Epithelial cell of esophagus (primary cell): ENCODE data around the gene UBN2.

Experiments
- DNase-seq: peaks from one replicate; pipeline ENCODE4 v3.0.0; 2010; ENCODE audit warnings: low read depth
- H3K4me3 ChIP-seq: 2 replicates; pipeline ENCODE4 v1.5.1; 2011; ENCODE audit warnings: mild to moderate bottlenecking, low read length, control low read depth
- CTCF ChIP-seq: IDR thresholded peaks from 2 replicates; pipeline ENCODE4 v1.5.1; 2011; ENCODE audit warnings: low read depth, mild to moderate bottlenecking, low read length, control low read depth, inconsistent platforms; ENCODE audit not compliant: insufficient read depth; ENCODE audit errors: missing control alignments

UBN2 gene

GRCh38 chr7:139351027-139351426, 120.0 kb downstream of the UBN2 start:
- TF ChIP-seq CTCF, result no peak
- no peak for DNase-seq
- H3K4me3 ChIP-seq, result no peak overlapping the region

DNA sequence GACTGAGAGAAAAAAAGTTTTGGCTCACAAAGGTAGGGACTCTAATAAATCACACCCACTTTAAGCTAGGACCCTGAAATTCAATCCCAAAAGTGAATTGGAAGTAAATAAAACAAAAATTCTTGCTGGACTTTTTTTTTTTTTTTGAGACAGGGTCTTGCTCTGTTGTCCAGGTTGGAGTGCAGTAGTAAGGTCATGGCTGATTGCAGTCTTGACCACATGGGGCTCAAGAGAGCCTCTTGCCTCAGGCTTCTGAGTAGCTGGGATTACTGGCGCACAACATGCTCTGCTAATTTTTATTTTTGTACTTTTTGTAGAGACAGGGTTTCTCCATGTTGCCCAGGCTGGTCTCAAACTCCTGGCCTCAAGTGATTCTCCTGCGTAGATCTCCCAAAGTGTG, 123.7 kb downstream of the UBN2 start:
- H3K4me3 ChIP-seq, result no peak overlapping the region
- DNase-seq, result no peak
- no peak for TF ChIP-seq CTCF

DNA sequence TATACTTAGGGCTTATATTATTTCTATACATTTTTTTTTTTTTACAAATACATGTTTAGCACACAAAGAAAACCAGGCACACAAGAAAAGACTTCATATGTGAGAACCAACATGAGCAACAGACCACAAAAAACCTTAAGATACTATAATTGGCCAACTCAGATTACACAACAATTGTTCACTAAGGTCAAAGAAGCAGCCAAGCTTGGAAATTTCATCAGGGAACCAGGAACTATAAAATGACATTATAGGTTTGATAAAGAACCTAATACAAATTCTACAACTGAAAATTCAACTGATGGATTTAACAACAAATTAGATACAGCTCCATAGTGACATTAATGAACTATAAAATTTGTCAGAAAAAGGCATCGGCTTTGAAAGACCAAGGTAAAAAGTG, 124.3 kb downstream of the UBN2 start:
- no peak for DNase-seq
- no peak for TF ChIP-seq CTCF
- H3K4me3 ChIP-seq, result no peak overlapping the region
